ENCODE data around the gene DUOX1. TPM values are rescaled to one million over a fixed set of nuclear protein-coding genes. Genes with fewer than 3 reads are reported as not detected.

DUOX1 gene
- total and polyA plus RNA-seq, 2 of the 13 experiments (the other 11 are each of a cell fraction or from before 2014, with no cell fraction given) = 0.03 TPM; not detected in 1

GRCh38 chr15:45163508-45163856 lies 33.7 kb downstream of the DUOX1 start:
- H3K4me3 ChIP-seq (replicated peaks in 1 of 3; ENCODE audit: insufficient read depth in 1 of 3, low read depth in 2 of 3, low read length in 3 of 3) = no peak overlapping the region; a peak in 1 of 6 replicates
- H3K27me3 ChIP-seq (ENCODE audit: control insufficient read depth in 1 of 2, insufficient read depth in 2 of 2, low read length in 2 of 2) = no peaks in the 10 kb centered on the region
- H3K4me1 ChIP-seq (ENCODE audit: insufficient read depth, low read length) = peaks cover 41% of the 10 kb centered on the region
- H3K27ac ChIP-seq (ENCODE audit: extremely low read length, insufficient read depth, low read length) = no peak overlapping the region
- FAIRE-seq (no peak), ATAC-seq (peak; percentile 7), DNase-seq (ENCODE audit: low spot score) (no peak)
- no TSS peak for BruUV-seq (replicated peaks)
- H3K4me2 ChIP-seq (ENCODE audit: low read depth, low read length) = peak overlapping the region; percentile 38; the same call in 1 of the 2 replicates
- H3K79me2 ChIP-seq (ENCODE audit: insufficient read depth, low read length) = no peaks in the 10 kb centered on the region
- H3K9ac ChIP-seq (ENCODE audit: insufficient read depth, low read depth, low read length) = no peak overlapping the region
- no peaks in the 10 kb centered on the region for H4K20me1 ChIP-seq (ENCODE audit: insufficient read depth, low read length)
- POLR2A ChIA-PET = interaction anchor here (0.9 to 1.9 kb wide), 7 partner anchors 24 to 239 kb away, joined by 3 to 12 read pairs (median 5); partner anchors contain the start of gene SHF
- in situ Hi-C loops (cut with HindIII; ENCODE audit: extremely low pct_ligation_motif_present, low pct_unique_long_range_greater_than_20kb) (loop anchor here (5.0 kb wide), 2 partner anchors 99 to 239 kb away; a partner anchor contains a TSS), intact Hi-C loops (cut with micrococcal nuclease; ENCODE audit: unreplicated experiment) (loop anchor here (2.0 to 5.0 kb wide), 3 partner anchors 37 to 294 kb away; a partner anchor contains a TSS)
- no peak overlapping the region for H2AFZ ChIP-seq (ENCODE audit: low read length)
- 34% methylated on average over 7 of the region's 9 CpGs for WGBS (ENCODE audit: low lambda C conversion rate)
- CTCF ChIA-PET (ENCODE audit: low intra/inter-chr PET ratio, low total read pairs) = interaction anchor here (0.7 to 2.3 kb wide), 5 partner anchors 41 to 294 kb away, joined by 3 to 16 read pairs (median 4); no protein-coding TSS in a partner anchor
- no peaks in the 10 kb centered on the region for H3K36me3 ChIP-seq (replicated peaks in 1 of 2; ENCODE audit: control insufficient read depth in 1 of 2, insufficient read depth in 2 of 2, low read length in 2 of 2)
- H3K9me3 ChIP-seq (ENCODE audit: low read length) = no peaks in the 10 kb centered on the region
- TF ChIP-seq ZBTB46 (CRISPR knock-in tag; IDR thresholded peaks at IDR 0.05; ENCODE audit: borderline replicate concordance) (no peak), SP2 (CRISPR knock-in tag; IDR thresholded peaks at IDR 0.05) (peak; percentile 3; the same call in 1 of the 2 replicates), NR1H2 (CRISPR knock-in tag; IDR thresholded peaks at IDR 0.05; ENCODE audit: borderline replicate concordance, low read depth) (0 out of 2 replicates have a peak, but pooled peaks have one; percentile 55), CBX5 (CRISPR knock-in tag; IDR thresholded peaks at IDR 0.05; ENCODE audit: borderline replicate concordance) (0 out of 2 replicates have a peak, but pooled peaks have one; percentile 11), ZNF770 (CRISPR knock-in tag; IDR thresholded peaks at IDR 0.05) (no peak), HOMEZ (CRISPR knock-in tag; IDR thresholded peaks at IDR 0.05; ENCODE audit: low read depth) (no peak), ZSCAN25 (CRISPR knock-in tag; IDR thresholded peaks at IDR 0.05) (peak; percentile 30; the same call in 1 of the 2 replicates), ZNF547 (CRISPR knock-in tag; IDR thresholded peaks at IDR 0.05) (0 out of 2 replicates have a peak, but pooled peaks have one; percentile 9), ZNF207 (IDR thresholded peaks at IDR 0.05; ENCODE audit: borderline replicate concordance) (no peak), NRL (CRISPR knock-in tag; IDR thresholded peaks at IDR 0.05; ENCODE audit: borderline replicate concordance) (0 out of 2 replicates have a peak, but pooled peaks have one; percentile 48), KDM1A (CRISPR knock-in tag; IDR thresholded peaks at IDR 0.05) (no peak), SOX5 (CRISPR knock-in tag; IDR thresholded peaks at IDR 0.05; ENCODE audit: borderline replicate concordance) (no peak), SOX6 (IDR thresholded peaks at IDR 0.05) (no peak), SOX6 (CRISPR knock-in tag; IDR thresholded peaks at IDR 0.05) (0 out of 2 replicates have a peak, but pooled peaks have one; percentile 27), HIVEP1 (CRISPR knock-in tag; IDR thresholded peaks at IDR 0.05) (peak; percentile 12; the same call in 1 of the 2 replicates), GATAD1 (CRISPR knock-in tag; IDR thresholded peaks at IDR 0.05) (0 out of 2 replicates have a peak, but pooled peaks have one; percentile 3), ZFP36 (IDR thresholded peaks at IDR 0.05; ENCODE audit: borderline replicate concordance, low read depth, low read length, partially characterized antibody) (no peak), TAF1 (CRISPR knock-in tag; IDR thresholded peaks at IDR 0.05) (no peak), SP4 (CRISPR knock-in tag; IDR thresholded peaks at IDR 0.05) (peak; percentile 9; the same call in 1 of the 2 replicates)
